Activated T-cell treated with anti-CD3 and anti-CD28 coated beads for 1 hour (primary cell): ENCODE measurements around the gene GNG5.
"Not testable (repeated sequence)": the region's sequence is repeated elsewhere in the genome, so short reads cannot be mapped to it uniquely, and the experiment has no call there.

Experiments
- DNase-seq: peaks from one replicate; pipeline ENCODE4 v3.0.0-alpha.2; 2020; ENCODE audit warnings: low read depth

The GNG5 gene

DNA sequence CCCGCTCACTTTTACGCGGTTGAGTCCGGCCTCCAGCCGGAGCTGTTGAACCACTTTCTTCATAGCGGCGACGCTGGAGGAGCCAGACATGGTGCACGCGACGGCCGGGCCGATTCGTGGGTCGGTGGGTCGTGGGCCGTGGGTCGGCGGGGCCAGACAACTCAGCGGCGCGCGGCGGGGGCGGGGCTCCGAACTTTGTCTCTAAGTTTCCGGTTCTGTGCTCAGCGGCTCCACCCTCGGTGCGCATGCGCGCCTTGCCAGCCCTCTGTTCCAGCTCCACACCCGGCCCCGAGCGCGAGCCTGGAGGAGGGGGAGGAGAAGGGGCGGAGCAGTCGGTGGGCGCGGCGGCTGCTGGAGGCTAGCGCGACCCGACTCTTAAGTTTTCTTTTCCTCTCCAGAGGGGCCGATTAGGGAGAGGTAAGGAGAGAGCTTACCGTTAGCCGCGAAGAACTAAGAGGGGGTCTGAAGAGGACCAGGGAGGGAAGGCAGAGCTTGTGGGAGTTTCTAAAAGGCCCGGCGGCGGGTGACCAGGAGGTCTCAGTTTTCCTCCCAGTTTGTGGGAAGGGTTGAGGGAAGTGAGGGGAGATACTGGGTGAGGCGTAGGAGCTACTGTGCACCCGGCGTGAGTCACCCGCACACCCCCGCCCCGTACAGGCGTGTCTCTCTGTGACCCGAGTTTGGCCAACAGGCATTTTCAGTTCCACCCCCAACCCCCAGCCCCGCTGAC is at the start of gene GNG5, which contains the start of gene SPATA1:
TSS of gene GNG5 (minus strand) at position 580 of the 727 bp plus-strand sequence. CDS start at position 90, 490 bp downstream.
TSS of gene SPATA1 (plus strand) at position 385 of the 727 bp plus-strand sequence. CDS start 9,974 bp downstream, outside the sequence.
- peak; percentile 97 for DNase-seq

- no peak for DNase-seq
Observed at GRCh38 chr1:84550826-84551225, 44.4 kb upstream of the GNG5 start.

GRCh38 chr1:84541679-84542078 is 35.3 kb upstream of the GNG5 start:
- DNase-seq, result no peak

DNA sequence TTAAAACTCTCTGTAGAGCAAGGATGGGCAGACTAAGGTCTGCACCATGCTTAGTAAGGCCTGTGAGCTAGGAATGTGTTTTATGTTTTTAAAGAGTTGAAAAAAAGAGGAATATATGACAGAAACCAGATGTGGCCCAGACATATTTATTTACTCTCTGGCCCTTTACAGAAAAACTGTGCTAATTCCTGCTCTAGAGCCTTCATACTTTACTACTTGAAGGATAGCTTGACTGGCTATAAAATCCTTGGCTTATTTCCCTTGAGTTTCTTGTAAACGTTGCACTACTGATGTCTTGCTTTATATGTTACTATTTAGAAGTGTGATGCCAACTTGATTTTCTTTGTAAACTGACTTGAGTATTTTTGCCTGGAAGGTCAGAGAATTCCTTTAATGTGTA is 34.4 kb upstream of the GNG5 start:
- no peak for DNase-seq

DNA sequence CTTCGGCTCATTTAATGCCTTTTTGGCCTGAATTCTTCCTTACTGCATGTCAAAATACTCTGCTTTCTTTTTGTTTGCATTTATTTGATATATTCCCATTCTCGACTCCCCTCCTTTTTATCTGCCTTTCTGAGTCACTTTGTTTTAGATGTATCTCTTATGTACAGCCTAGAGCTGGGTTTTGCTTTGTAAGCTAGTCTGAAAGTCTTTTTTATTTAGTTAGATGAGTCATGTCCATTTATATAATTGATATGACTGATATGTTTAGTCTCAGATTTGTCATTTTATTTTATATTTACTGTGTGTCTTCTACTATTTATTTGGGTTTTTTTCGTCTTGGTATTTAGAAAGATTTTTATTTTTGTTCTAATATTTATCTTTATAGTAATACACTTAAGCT is 33.6 kb upstream of the GNG5 start:
- DNase-seq, result no peak

DNA sequence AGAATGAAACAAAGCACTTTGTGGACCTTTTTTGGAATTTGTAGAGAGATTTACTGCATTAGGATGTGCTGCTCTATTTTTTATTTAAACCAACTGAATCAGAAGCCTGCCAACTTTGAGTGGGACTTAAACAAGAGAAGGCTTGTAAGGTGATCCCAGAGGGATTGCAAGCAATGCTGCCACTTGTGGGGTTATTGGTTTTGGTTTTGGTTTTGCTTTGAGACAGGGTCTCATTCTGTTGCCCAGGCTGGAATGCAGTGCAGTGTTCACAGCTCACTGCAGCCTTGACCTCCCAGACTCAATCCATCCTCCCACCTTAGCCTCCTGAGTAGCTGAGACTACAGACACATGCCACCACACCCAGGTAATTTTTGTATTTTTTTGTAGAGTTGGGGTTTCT is 32.2 kb upstream of the GNG5 start:
- DNase-seq, result no peak

GRCh38 chr1:84525779-84526178 is 19.4 kb upstream of the GNG5 start:
- DNase-seq, result no peak

DNA sequence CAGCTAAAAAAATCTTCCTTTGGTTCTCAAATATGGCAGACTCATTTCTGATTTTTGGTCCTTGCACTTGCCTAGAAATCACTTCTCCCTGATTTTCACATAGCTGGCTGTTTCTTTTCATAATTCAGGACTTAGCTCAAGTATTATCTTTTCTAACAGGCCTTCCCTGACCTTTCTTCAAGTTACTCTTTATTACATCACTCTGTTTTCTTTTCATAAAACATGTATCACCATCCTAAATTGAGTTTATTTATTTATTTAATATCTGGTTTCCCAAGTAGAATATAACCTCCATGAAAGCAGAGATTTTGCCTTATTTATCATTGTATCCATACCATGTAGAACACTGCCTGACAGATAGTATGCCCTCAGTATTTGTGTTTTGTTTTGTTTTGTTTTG is 18.2 kb upstream of the GNG5 start:
- DNase-seq, result no peak

GRCh38 chr1:84510668-84511067 is 4.3 kb upstream of the GNG5 start:
- no peak for DNase-seq

GRCh38 chr1:84510165-84510564 is 3.8 kb upstream of the GNG5 start:
- DNase-seq, result no peak

DNA sequence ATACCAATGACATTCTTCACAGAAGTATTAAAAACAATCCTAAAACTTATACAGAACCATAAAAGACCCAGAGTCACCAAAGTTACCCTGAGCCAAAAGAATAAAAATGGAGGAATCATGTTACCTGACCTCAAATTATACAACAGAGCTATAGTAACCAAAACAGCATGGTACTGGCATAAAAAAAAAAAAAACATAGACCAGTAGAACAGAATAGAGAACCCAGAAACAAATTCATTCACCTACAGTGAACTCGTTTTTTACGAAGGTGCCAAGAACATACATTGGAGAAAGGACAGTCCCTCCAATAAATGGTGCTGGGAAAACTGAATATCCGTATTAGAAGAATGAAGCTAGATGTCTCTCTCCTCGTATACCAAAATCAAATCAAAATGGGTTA is 2.6 kb upstream of the GNG5 start:
- DNase-seq, result no peak

DNA sequence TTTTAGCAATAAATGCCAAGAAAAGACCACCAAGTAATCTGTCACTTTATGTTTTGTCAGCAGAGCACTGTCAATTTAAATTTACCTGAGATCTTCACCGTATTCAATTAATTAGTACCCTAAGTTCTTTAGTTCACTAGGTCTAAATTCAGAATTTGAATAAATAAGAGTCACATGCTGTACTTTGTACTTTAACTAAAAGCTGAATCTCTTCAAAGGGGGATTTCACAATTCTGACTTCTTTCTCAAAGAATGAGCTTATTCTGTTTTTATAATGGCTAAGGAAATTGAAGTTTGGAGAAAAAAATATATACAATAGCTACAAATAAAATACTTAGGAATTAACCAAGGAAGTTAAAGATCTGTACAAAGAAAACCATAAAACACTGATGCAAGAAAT is 2.1 kb upstream of the GNG5 start:
- no peak for DNase-seq

DNA sequence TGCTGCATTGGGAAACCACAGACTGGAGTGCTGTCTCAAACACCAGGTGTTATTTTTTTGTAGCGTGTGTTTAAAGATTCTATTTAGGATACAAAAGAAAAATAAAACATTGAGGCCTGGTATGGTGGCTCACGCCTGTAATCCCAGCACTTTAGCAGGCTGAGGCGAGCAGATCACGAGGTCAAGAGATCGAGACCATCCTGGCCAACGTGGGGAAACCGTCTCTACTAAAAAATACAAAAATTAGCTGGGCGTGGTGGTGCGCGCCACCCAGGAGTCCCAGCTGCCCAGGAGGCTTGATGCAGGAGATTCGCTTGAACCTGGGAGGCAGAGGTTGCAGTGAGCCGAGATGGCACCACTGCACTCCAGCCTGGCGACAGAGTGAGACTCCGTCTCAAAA is 1.5 kb upstream of the GNG5 start:
- DNase-seq, result not testable (repeated sequence)

- DNase-seq, result no peak
Observed at GRCh38 chr1:84506729-84507453, 510 bp upstream of the GNG5 start.

DNA sequence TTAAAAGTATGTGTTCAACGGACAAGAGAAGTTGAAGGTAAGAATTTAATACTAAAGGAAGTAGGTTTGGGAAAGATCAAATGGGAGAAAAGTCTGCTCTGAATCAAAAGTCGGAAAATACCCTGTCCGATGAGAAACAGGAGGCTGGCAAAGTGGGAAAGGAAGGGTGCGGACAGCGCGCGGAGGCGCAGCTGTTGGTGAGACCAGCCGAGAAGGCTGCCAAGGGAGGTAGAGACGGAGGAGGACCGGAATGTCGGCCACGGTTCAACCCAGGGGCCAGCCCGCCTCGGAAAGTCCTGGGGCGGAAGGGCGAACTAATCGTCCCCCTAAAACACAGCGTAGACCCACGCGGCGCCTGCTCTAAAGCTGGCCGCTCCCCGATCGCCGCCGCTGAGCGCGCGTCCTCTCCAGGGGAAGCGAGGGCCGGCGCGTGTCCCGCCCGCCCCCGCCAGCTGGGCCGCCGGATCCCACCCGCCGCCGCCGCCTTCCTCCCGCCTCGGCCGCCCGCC is 834 bp downstream of the GNG5 start:
- DNase-seq, result no peak

DNA sequence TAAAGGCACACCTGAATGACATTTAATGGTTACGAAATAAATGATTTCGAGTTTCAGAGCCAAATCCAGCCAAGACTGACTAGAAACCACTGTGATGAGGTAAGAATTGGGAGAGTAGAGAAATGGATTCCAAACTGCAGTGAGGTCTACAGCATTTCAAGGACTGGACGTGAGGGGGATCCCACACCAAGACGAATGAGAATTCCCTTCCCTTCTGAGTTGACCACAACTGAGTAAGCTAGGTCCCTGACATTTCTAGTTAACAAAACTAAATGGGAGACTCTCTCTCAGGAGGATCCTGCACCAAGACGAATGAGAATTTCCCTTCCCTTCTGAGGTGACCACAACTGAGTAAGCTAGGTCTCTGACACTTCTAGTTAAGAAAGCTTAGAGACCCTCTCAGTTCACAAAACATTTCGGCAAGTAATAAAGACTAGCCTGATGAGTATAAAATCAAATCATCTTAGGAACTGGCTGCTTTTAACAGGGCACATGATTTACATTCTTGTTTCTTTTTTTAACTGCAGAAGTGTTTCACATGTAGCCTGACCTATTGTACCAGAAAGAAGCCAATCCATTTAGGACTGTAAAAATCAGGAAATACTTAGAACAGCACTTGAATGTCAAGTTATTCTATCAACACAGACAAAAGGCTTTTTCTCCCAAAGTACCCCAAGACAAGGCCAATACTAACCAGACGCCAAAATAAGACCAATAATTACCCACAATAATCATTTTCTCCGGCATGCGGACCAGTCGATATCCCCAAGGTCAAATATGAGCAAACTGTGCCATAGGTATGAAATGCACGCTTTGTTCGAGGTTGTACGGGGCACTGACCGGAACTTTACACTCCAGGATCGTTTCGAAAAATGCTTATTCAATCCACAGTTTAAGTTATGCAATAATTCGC is 1.5 kb downstream of the GNG5 start:
- DNase-seq, result no peak

DNA sequence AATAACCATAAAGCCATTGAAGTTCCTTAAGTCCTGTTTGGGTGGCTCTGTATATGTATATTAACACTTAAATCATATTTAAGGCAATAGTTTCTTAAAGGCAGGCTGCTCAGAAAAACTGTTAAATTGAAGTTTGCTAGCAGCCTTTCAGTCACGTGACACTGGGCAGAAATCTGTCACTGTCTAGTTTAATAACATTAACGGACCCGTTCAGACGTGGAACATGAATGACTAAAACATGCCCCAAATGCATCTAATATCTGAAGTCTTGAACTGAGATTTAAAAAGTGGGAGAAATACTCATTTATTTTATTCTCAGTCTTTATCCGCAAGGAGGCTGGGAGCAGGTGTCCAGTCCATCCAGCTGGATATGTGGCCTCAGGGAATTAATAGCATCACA is 3.5 kb downstream of the GNG5 start:
- DNase-seq, result no peak

GRCh38 chr1:84497631-84498275 is 8.6 kb downstream of the GNG5 start:
- DNase-seq, result no peak

DNA sequence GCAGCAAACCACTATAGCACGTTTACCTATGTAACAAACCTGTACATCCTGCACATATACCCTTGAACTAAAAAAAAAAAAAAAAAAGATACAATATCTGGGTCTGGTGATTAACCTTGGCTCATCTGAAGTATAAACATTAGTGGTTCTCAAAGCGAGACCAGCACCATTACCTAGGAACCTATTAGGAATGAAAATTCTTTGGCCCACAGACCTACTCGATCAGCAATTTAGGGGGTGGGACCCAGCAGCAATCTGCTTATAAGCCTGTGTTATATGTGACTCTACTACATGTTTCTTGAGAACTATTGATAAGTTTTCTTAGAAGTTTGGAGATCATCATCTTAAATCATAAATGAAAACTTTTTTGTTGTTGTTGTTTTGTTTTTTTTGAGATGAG is 9.9 kb downstream of the GNG5 start:
- DNase-seq, result no peak

DNA sequence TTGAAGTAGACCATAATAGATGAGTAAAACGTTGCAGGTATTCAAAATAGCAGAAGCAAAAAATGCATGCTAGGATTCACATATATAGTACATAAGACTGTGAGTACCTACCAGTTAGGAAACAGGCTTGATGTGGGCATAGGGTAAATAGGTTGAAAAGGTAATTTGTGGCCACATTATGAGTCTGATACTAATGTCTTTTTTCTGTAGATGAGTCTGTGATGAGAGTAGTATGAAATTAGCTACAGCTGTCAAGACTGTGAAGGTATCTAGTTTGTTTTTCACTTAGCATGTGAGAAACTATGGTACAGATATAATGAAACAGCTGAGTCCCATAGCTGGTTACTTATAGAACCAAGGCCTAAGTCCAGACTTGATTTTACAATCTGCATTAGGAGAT is 12.6 kb downstream of the GNG5 start:
- DNase-seq, result no peak

DNA sequence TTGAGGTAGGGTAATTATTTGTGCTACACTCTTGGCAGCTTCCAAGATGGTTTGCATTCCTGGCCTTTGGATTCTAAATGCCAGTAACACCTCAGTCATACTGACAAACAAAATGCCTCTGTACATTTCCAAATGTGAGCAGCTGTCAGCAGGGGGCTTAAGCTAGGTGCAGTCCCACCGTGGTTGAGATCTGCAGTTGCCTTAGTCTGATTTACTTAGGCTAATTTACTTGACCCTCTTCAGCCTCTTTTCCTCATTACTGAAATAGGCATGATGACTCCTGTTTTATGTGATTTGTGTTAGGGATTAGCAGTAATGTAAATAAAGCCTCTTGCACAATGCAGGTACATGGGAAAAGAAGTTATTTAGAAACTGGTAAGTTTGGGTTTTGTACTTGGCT is 13.7 kb downstream of the GNG5 start:
- DNase-seq, result no peak

DNA sequence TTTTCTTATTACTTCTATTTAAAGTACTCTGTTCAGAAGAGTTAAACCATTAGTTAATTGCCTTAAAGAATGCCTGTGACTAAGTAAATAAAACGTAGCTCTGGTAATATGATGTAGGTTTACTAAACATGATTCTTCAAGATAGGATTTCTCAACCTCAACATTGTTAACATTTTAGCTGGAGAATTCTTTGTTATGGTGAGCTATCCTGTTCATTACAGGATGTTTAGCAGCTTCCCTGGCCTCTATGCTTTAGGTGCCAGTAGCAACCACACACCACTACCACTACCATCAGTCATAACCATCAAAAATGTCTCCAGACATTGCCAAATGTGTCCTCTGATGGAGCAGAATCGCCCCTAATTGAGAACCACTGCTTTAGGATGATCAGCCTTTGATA is 16.6 kb downstream of the GNG5 start:
- no peak for DNase-seq
